GM19438 (cell line): ENCODE measurements around the gene GRIA3.
A peak's percentile ranks its signal among the peaks of the same experiment; 100 is the strongest.
"Not testable (repeated sequence)": the region's sequence is repeated elsewhere in the genome, so short reads cannot be mapped to it uniquely, and the experiment has no call there.

ENCODE experiments used
- ATAC-seq: cut with Tn5 transposase; IDR thresholded peaks from one replicate; pipeline ENCODE4 v1.9.1; 2021; ENCODE audit warnings: low read depth; ENCODE audit not compliant: unreplicated experiment

GRIA3 gene

DNA sequence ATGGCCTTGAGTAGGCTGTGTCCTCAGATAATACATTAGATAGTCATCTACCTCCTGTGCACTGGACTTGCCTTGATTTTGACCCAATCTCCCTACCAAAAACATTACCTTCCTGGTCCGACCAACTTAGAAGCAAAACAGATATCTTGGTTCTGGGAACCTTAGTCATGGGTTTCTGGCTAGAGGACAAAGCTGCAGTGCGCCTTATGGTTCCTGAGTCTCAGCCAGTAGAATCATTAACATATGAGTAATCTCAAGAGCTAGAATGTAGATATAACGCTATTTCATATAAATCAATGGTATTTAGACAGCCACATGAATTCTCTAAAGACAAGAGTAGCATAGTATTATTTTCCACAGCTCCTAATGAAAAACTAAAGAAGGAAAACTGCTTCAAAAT lies 83.1 kb downstream of the GRIA3 start:
- ATAC-seq = no peak

DNA sequence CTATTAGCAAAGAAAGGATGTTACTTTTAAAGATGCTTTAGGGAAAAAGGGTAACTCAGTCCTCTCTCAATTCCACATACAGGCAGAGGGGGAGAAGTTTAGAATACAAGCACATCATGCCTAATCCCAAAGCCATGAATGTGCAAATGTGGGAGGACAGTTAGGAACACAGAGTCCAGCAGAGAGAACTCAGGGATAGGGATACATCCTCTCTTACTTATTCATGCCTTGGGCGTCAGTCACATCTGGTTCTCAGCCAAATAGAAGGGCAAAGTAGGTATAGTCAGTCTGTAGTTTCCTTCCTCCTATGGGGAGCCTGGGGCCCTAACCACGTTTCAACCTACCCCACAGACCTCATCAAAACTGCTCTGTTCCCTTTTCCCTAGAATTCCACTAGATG lies 87.8 kb downstream of the GRIA3 start:
- no peak for ATAC-seq

DNA sequence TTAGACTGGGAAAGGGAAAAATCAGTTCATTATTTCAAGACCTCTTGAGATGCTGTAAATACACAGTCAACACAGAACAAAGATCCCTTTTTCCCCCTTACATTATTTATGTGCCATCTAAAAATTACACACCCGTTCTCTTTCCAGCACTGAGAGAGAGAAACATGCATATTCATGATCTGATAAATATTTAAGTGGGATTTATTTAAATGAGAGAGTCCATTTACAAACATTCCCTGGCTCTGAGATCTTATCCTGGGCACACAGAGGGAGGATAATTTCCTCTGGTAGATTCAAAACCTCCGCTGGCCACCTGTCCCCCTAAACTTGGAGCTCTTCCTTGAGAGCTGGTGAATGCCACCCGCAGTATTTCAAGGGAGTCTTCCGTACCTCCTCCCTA lies 88.6 kb downstream of the GRIA3 start:
- no peak for ATAC-seq

DNA sequence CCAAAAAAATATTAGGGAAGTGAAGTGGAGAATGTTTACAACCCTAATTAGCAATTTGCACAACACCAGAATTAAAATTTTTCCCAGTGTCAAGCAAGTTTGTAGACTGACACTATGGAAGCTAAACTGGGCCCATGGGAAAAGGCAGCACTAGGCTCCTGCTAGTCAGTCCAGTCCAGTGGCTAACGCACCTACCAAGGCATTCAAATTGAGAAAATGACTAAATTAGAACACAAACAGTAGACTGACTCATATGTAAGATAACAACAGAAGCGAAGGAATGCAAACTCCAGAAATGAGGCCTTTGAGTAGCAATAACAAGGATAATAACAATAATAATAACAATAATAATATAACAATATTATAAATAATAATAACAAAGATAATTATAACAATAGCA lies 90.7 kb downstream of the GRIA3 start:
- no peak for ATAC-seq

- ATAC-seq = no peak
Measured at GRCh38 chrX:123277347-123277746, 93.3 kb downstream of the GRIA3 start.

DNA sequence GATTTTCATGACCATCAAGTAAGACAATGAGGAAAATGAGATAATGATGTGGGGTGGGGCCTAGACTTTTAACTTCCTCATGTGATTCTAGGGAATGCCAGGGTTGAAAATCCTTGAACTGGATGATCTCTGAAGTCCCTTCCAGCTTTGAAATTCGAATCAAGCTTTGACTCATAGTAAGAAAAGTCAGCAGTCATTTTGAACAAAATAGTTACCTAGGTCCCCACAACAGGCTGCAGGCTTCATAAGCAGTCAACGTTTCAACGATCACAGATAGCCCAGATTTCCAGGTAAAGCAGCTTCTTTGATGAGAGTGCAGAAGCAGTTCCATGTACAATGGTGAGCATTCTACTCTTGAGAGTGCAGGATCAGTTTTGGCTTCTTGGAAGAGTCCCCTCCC lies 93.7 kb downstream of the GRIA3 start:
- ATAC-seq = no peak

- ATAC-seq = no peak
Measured at GRCh38 chrX:123282241-123282640, 98.2 kb downstream of the GRIA3 start.

DNA sequence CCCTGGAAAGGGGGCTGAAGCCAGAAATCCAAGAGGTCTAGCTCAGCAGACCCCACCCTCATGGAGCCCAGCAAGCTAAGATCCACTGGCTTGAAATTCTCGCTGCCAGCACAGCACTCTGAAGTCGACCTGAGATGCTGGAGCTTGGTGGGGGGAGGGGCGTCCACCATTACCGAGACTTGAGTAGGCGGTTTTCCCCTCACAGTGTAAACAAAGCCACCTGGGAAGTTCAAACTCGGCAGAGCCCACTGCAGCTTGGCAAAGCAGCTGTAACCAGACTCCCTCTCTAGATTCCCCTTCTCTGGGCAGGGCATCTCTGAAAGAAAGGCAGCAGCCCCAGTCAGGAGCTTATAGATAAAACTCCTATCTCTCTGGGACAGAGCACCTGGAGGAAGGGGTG lies 99.3 kb downstream of the GRIA3 start:
- not testable (repeated sequence) for ATAC-seq

DNA sequence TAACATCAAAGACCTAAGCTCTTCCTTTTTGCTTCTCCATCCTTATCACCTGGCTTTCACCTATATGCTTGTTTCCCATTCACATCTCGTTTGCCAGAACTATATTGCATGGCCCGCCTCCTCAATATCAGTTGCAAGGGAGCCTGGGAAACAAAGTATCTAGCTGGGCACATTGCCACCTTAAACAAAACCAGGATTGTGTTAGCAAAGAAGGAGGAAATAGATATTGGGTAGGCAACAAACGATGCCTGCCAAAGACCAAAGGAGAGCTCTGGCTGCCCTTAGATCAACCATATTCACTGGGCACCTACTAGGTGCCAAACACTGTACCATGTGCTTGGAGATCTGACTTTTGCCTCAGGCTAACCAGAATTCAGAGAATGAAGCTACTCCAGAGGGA lies 107.5 kb downstream of the GRIA3 start:
- no peak for ATAC-seq

GRCh38 chrX:123298026-123298425 lies 113.9 kb downstream of the GRIA3 start:
- ATAC-seq = no peak

DNA sequence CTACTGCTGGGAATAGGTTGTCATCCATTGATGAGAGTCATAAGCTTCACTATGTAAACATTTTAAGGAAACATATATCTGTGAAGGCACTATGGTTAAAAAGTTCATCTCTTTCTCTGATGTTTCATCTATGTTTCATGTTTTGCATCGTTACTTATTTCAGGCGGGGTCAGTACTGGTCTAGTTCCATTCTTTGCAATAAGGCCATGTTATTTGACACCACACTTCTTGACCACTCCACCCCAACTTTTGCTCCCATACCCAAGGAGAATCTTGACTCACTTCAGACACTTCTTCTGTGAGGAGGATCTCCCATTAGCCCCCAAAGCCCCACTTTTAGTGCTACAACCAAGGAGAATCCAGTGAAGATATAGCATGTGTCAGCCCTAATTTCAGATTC lies 119.4 kb downstream of the GRIA3 start:
- ATAC-seq = no peak

GRCh38 chrX:123308658-123309057 lies 124.6 kb downstream of the GRIA3 start:
- ATAC-seq = no peak

DNA sequence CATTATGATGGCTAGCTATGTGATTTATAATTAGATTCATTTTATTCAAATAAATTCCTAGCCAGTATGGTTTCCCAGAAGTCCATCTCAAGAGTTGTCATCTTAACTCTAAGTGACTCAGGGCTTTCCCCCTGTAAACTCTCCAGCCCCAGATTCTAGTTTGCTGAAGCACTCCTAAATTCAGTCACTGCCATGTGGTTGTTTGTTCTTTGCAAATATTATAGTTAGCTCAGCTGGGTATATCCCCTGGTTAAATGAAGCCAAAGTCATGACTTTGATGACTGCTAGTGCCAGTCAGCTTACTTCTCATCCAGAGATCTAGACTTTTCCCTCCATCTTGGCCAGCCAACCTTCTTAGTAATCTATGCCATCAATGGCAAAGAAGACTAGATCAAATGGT lies 126.0 kb downstream of the GRIA3 start:
- no peak for ATAC-seq

- no peak for ATAC-seq
Measured at GRCh38 chrX:123311486-123311885, 127.4 kb downstream of the GRIA3 start.

DNA sequence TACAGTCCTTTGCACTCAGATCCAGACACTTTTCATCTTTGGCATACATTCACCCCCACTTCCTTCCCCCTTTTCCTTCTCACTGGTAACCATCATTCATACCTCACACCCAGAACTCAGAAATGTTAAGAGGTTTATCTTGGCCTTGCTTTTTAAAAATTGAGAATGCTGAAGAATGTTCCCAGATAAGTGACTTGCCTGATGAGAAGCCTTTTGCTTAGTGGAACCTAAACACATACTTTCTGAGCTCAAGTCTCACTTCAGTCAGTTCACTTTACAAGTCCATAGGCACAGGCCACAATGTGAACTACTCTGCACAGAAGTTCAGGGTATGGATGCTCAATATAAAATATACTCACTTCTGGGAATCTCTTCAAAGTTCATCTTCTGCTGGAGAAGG lies 129.4 kb downstream of the GRIA3 start:
- ATAC-seq = no peak

DNA sequence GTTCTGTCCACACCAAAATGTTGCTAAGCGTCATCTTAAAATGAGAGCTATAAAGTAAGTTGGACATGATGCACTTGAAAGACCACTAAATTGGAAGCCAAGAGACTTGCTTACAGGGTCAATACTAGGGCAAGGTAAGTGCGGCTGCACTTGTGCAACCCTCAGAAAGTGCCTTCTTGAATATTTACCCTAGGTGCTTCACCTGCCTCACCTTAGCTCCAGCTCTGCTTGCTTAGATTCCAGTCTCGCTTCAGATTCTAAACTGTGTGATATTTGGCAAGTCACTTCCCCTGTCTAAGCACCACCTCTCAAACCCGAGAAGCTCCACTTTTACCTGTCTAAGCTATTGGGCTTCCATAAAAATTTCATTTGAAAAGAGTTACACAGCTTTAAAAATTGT lies 136.5 kb downstream of the GRIA3 start:
- no peak for ATAC-seq

DNA sequence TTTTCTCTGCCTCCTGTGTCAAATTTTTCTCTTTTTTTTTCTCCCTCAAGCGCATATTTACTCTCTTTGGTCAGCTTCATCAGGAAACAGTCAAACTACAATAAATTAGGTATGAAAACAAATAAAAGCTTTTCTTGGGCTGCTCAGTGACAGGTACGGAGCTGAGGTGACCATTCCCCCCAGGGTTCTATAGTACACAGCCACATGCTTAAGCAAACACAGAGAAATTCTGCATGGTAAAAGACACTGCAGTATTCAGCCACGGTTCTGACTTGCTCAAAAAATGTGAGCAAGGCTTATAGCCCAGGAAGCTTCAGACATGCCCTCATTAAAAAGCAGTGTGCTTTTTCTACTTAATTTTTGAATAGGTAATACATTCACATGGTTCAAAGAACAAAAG lies 138.5 kb downstream of the GRIA3 start:
- no peak for ATAC-seq

- ATAC-seq = no peak
Measured at GRCh38 chrX:123324625-123325024, 140.5 kb downstream of the GRIA3 start.

DNA sequence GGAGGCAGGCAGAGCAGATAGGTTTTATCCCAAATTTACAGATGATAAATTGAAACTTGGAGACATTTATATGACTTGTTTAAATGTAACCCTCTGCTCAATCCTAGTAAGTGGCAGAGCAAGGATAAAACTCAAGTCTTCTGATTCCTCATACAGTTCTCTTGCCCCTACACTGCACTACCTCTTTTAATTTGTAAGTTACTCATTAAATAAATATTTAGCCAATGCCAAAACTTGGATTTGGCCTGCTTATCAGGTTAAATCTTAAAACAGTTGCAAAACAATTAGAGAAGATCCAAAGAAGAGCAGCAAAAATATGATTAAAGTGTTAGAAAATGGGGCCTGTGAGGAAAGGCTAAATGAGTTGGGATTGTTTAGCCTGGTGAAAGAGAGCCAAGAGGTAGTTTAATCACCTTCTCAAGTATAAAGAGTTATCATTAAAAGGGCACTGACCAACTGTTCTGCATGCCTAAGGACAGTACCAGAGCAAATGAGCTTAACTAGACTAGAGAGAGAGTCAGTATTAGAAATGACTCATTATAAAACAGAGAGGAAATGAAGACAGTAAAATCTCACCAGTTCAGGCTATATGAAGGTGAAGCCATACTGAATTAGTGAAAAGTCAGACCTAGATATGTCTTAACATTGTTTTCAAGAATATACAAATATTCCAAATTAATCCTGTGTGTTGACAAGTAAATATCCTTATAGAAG lies 146.3 kb downstream of the GRIA3 start:
- peak; percentile 55 for ATAC-seq

- no peak for ATAC-seq
Measured at GRCh38 chrX:123331349-123331748, 147.3 kb downstream of the GRIA3 start.

GRCh38 chrX:123331859-123332258 lies 147.8 kb downstream of the GRIA3 start:
- no peak for ATAC-seq

DNA sequence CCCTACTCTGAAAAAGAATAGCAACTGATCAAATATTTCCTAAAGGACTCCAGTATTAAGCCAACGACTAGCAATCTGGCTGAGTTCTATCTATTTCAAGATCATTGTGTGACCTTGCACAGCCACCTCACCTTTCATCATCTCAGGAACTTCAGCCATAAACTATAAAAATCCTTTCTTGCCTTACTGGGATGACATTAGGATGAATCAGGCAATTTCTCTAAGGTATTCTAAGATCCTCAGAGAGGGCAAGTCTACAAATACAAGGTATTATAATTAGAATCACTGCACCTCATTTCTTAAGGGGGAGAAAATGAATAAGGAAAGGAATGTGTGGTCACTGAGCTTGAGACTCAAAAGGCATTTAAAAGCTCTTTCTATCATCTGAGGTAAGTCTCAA lies 152.6 kb downstream of the GRIA3 start:
- ATAC-seq = no peak
